HCT116 (cell line): ENCODE data around the gene CFAP53. TPM values are rescaled to one million over a fixed set of nuclear protein-coding genes. Genes with fewer than 3 reads are reported as not detected.

Source experiments
- ATAC-seq: fragments of 200-7000 bp; cut with Tn5 transposase; 2 replicates; pipeline ENCODE4 v1.9.1; 2020; ENCODE audit warnings: mild to moderate bottlenecking, moderate library complexity
- BruUV-seq: library from RNA; stranded (reverse); fragments of 400-500 nt; replicated peaks from 2 replicates; lab custom pipeline; 2021; lab: Mats Ljungman, UMichigan
- CTCF ChIA-PET: fragments of 300-600 bp; sonication (Branson Sonifier 250); formaldehyde crosslinking; loops from one replicate; lab custom pipeline; 2021; ENCODE audit warnings: antibody characterized with exemption; lab: Charles Lee
- POLR2A ChIA-PET: fragments of 300-600, 350-600 bp; sonication (Branson Sonifier 250); formaldehyde crosslinking; loops from one replicate; lab custom pipeline; 2021; ENCODE audit warnings: antibody characterized with exemption; lab: Charles Lee
- RAD21 ChIA-PET, 2 experiments: fragments of 300-600 bp; sonication (Branson Sonifier 250); formaldehyde crosslinking; loops; one replicate each; lab custom pipeline; 2023; ENCODE audit warnings: low total read pairs in 2 of 2; ENCODE audit not compliant: uncharacterized antibody in 2 of 2, unreplicated experiment in 2 of 2, low non-redundant PET in 1 of 2; lab: Charles Lee
- DNase-seq: peaks from one replicate; pipeline ENCODE4 v3.0.0-alpha.2; 2010; ENCODE audit warnings: low read depth, low spot score
- H2AFZ ChIP-seq: fragments of 200-600 bp; shearing (Covaris generic), sonication (generic); 2 replicates; pipeline ENCODE4 v1.6.1; 2017; ENCODE audit warnings: low read depth, mixed run types, mixed read lengths, antibody characterized with exemption, low read length; ENCODE audit not compliant: poor library complexity, severe bottlenecking
- H3K27ac ChIP-seq: 2 replicates; pipeline ENCODE4 v1.5.1; 2012; ENCODE audit warnings: low read depth, low read length
- H3K27me3 ChIP-seq: fragments of 200-600 bp; sonication (generic); 2 replicates; pipeline ENCODE4 v1.6.1; 2016; ENCODE audit warnings: mixed run types, low read length, mixed read lengths; ENCODE audit not compliant: insufficient read depth
- H3K36me3 ChIP-seq, 2 experiments: fragments of 200-500 bp in 1 of 2; fragments of 200-600 bp in 1 of 2; sonication (Bioruptor generic) in 1 of 2; sonication (generic) in 1 of 2; 2 replicates each; pipeline versions ENCODE4 v1.5.1 to v1.6.1; 2014 to 2016; ENCODE audit warnings: low read length in 2 of 2, inconsistent platforms in 1 of 2, mixed read lengths in 1 of 2, mixed run types in 1 of 2; ENCODE audit not compliant: insufficient read depth in 2 of 2, control insufficient read depth in 1 of 2
- H3K4me1 ChIP-seq, 2 experiments: fragments of 200-600 bp in 1 of 2; sonication (generic) in 1 of 2; 2 replicates each; pipeline versions ENCODE4 v1.5.1 to v1.6.1; 2012 to 2017; ENCODE audit warnings: low read length in 2 of 2, inconsistent platforms in 1 of 2, mild to moderate bottlenecking in 1 of 2, mixed read lengths in 1 of 2, mixed run types in 1 of 2, moderate library complexity in 1 of 2; ENCODE audit not compliant: insufficient read depth in 2 of 2, control insufficient read depth in 1 of 2
- H3K4me2 ChIP-seq: fragments of 200-600 bp; sonication (generic); 2 replicates; pipeline ENCODE4 v1.6.1; 2017; ENCODE audit warnings: mixed run types, low read length, mixed read lengths
- H3K4me3 ChIP-seq, 2 experiments: fragments of 200-600 bp in 1 of 2; sonication (generic) in 1 of 2; replicated peaks in 1 of 2; 2 replicates each; pipeline ENCODE4 v1.5.1; 2011 to 2016; ENCODE audit warnings: low read length in 2 of 2, control low read depth in 1 of 2, low read depth in 1 of 2, mild to moderate bottlenecking in 1 of 2, mixed read lengths in 1 of 2, mixed run types in 1 of 2
- H3K79me2 ChIP-seq: fragments of 200-600 bp; sonication (generic); 2 replicates; pipeline ENCODE4 v1.6.1; 2017; ENCODE audit warnings: mild to moderate bottlenecking, mixed run types, low read length, moderate library complexity, mixed read lengths; ENCODE audit not compliant: insufficient read depth
- H3K9ac ChIP-seq: fragments of 200-600 bp; sonication (generic); 2 replicates; pipeline ENCODE4 v1.6.1; 2016; ENCODE audit warnings: low read length, mixed read lengths
- H3K9me2 ChIP-seq: fragments of 200-600 bp; sonication (generic), shearing (Covaris generic); 2 replicates; pipeline ENCODE4 v1.6.1; 2017; ENCODE audit warnings: mixed run types, mild to moderate bottlenecking, moderate library complexity; ENCODE audit not compliant: insufficient read depth
- H3K9me3 ChIP-seq, 2 experiments: fragments of 200-500 bp in 1 of 2; fragments of 200-600 bp in 1 of 2; sonication (Bioruptor generic) in 1 of 2; sonication (generic) in 1 of 2; 2 replicates each; pipeline ENCODE4 v1.6.1; 2014 to 2017; ENCODE audit warnings: low read length in 2 of 2, mixed read lengths in 2 of 2, inconsistent platforms in 1 of 2, low read depth in 1 of 2, mild to moderate bottlenecking in 1 of 2, mixed run types in 1 of 2, moderate library complexity in 1 of 2; ENCODE audit not compliant: control insufficient read depth in 1 of 2, insufficient read depth in 1 of 2
- H4K20me1 ChIP-seq: fragments of 200-600 bp; sonication (generic), shearing (Covaris generic); 2 replicates; pipeline ENCODE4 v1.6.1; 2017; ENCODE audit warnings: mixed run types, mild to moderate bottlenecking, moderate library complexity; ENCODE audit not compliant: insufficient read depth
- CTCF ChIP-seq, 3 experiments: fragments of 200-600 bp in 1 of 3; sonication (generic) in 1 of 3; IDR thresholded peaks in 2 of 3; conservative IDR thresholded peaks in 1 of 3; 2 replicates each; pipeline ENCODE4 v1.5.1; 2012 to 2017; ENCODE audit warnings: low read depth in 2 of 3, low read length in 2 of 3, antibody characterized with exemption in 1 of 3, borderline replicate concordance in 1 of 3, control low read depth in 1 of 3, mild to moderate bottlenecking in 1 of 3, mixed read lengths in 1 of 3, mixed run types in 1 of 3, moderate library complexity in 1 of 3; ENCODE audit not compliant: insufficient read depth in 1 of 3
- ELF1 ChIP-seq: IDR thresholded peaks from 2 replicates; pipeline ENCODE4 v1.6.1; 2012; ENCODE audit warnings: low read depth, borderline replicate concordance
- EZH2 ChIP-seq: fragments of 200-600 bp; sonication (generic); IDR thresholded peaks from 2 replicates; pipeline ENCODE4 v1.6.1; 2017; ENCODE audit warnings: antibody characterized with exemption, mixed run types
- REST ChIP-seq: IDR thresholded peaks from 2 replicates; pipeline ENCODE4 v1.6.1; 2012; ENCODE audit warnings: low read depth
- YY1 ChIP-seq: IDR thresholded peaks from 2 replicates; pipeline ENCODE4 v1.6.1; 2011; ENCODE audit warnings: low read length, low read depth, moderate library complexity, mild to moderate bottlenecking; ENCODE audit not compliant: insufficient replicate concordance; ENCODE audit errors: extremely low read depth
- ZNF274 ChIP-seq: fragments of 200-500 bp; sonication (Bioruptor generic); IDR thresholded peaks from 2 replicates; pipeline ENCODE4 v1.6.1; 2014; ENCODE audit warnings: mild to moderate bottlenecking, low read depth, low read length, inconsistent platforms
- intact Hi-C: fragments of 100-400 bp; cut with micrococcal nuclease; formaldehyde crosslinking; loops from 2 replicates; pipeline ENCODE4 v1.10.0; 2022
- total RNA-seq: library from RNA; stranded (reverse); gene quantifications from one replicate; pipeline ENCODE4 v1.2.1, GENCODE V29; 2021; ENCODE audit not compliant: unreplicated experiment
- TF ChIP-seq, protein P1 (sequence below): IDR thresholded peaks from 2 replicates; pipeline ENCODE4 v1.6.1; 2011; ENCODE audit warnings: mild to moderate bottlenecking, low read length, moderate library complexity; ENCODE audit not compliant: insufficient replicate concordance; ENCODE audit errors: extremely low read depth
- TF ChIP-seq, protein P2 (sequence below): IDR thresholded peaks from 2 replicates; pipeline ENCODE4 v1.6.1; 2012

Gene CFAP53
- total RNA-seq, 1 experiment from 2014 or later: 1.1 TPM

GRCh38 chr18:50209311-50209710 is 57.0 kb downstream of the CFAP53 start:
- CTCF ChIA-PET: interaction anchor here (2.7 to 2.9 kb wide), 2 partner anchors 9 to 148 kb away, joined by 10 to 12 read pairs; no protein-coding TSS in a partner anchor
- RAD21 ChIA-PET: no interaction called here
- Histone ChIP-seq H3K36me3 (no peaks in the 10 kb centered on the region), H3K27ac (no peak overlapping the region), H3K79me2 (no peaks in the 10 kb centered on the region), H3K4me1 (peaks cover 0 to 3% of the 10 kb centered on the region in 2 experiments; a peak in 1 of 4 replicates), H3K4me2 (no peak overlapping the region), H4K20me1 (no peaks in the 10 kb centered on the region), H2AFZ (no peak overlapping the region), H3K9me2 (no peaks in the 10 kb centered on the region), H3K9me3 (no peaks in the 10 kb centered on the region), H3K9ac (no peak overlapping the region), H3K27me3 (no peaks in the 10 kb centered on the region), H3K4me3 (no peak overlapping the region)
- POLR2A ChIA-PET: no interaction called here
- TF ChIP-seq ZNF274 (no peak), REST (no peak), CTCF (IDR thresholded peaks at IDR 0.05 in 2 of 3, conservative IDR thresholded peaks at IDR 0.05 in 1 of 3; ENCODE audit: borderline replicate concordance in 1 of 3, insufficient read depth in 1 of 3, low read depth in 2 of 3, low read length in 2 of 3) (no peak), ELF1 (no peak), YY1 (no peak), EZH2 (no peak)
- TF ChIP-seq, protein P1, sequence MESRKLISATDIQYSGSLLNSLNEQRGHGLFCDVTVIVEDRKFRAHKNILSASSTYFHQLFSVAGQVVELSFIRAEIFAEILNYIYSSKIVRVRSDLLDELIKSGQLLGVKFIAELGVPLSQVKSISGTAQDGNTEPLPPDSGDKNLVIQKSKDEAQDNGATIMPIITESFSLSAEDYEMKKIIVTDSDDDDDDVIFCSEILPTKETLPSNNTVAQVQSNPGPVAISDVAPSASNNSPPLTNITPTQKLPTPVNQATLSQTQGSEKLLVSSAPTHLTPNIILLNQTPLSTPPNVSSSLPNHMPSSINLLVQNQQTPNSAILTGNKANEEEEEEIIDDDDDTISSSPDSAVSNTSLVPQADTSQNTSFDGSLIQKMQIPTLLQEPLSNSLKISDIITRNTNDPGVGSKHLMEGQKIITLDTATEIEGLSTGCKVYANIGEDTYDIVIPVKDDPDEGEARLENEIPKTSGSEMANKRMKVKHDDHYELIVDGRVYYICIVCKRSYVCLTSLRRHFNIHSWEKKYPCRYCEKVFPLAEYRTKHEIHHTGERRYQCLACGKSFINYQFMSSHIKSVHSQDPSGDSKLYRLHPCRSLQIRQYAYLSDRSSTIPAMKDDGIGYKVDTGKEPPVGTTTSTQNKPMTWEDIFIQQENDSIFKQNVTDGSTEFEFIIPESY: no peak
- TF ChIP-seq, protein P2, sequence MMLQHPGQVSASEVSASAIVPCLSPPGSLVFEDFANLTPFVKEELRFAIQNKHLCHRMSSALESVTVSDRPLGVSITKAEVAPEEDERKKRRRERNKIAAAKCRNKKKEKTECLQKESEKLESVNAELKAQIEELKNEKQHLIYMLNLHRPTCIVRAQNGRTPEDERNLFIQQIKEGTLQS: no peak
- ATAC-seq (no peak), DNase-seq (no peak)
- no TSS peak for BruUV-seq
- intact Hi-C loops: loop anchor here (10.0 kb wide), 1 partner anchor 1535 kb away; no protein-coding TSS in a partner anchor
